Tibial nerve (tissue), 4 donors: ENCODE measurements around the gene SLC7A7. TPM values are rescaled to one million over a fixed set of nuclear protein-coding genes. Genes with fewer than 3 reads are reported as not detected.
"Not testable (repeated sequence)": the region's sequence is repeated elsewhere in the genome, so short reads cannot be mapped to it uniquely, and the experiment has no call there.

ENCODE experiments used
- DNase-seq, 2 donors: peaks; one replicate each; pipeline ENCODE4 v3.0.0-alpha.2; 2019; ENCODE audit warnings: low spot score in 2 of 2
- H3K27ac ChIP-seq, 4 donors: fragments of 200-600 bp; sonication (generic) in 3 of 4; one replicate each; pipeline ENCODE4 v1.5.1; 2017 to 2019; ENCODE audit warnings: mild to moderate bottlenecking in 1 of 4
- H3K27me3 ChIP-seq, 2 donors: fragments of 200-600 bp; sonication (generic) in 1 of 2; one replicate each; pipeline versions ENCODE4 v1.5.1 to v1.6.0; 2017 to 2019
- H3K36me3 ChIP-seq, 3 donors: fragments of 200-600 bp; sonication (generic); one replicate each; pipeline ENCODE4 v1.5.1; 2018 to 2019
- H3K4me1 ChIP-seq, 4 donors: fragments of 200-600 bp; sonication (generic) in 3 of 4; one replicate each; pipeline ENCODE4 v1.5.1; 2017 to 2019
- H3K4me3 ChIP-seq, 4 donors: fragments of 200-600 bp; sonication (generic) in 3 of 4; one replicate each; pipeline ENCODE4 v1.5.1; 2017 to 2019; ENCODE audit warnings: mild to moderate bottlenecking in 1 of 4, moderate library complexity in 1 of 4
- H3K9me3 ChIP-seq, 4 donors: fragments of 200-600 bp; sonication (generic) in 3 of 4; one replicate each; pipeline ENCODE4 v1.5.1; 2017 to 2019
- CTCF ChIP-seq, 5 experiments: fragments of 200-600 bp in 3 of 5; fragments of 450-650 bp in 2 of 5; sonication (generic) in 3 of 5; IDR thresholded peaks; one replicate each; pipeline ENCODE4 v1.5.1; 2016 to 2019; ENCODE audit warnings: antibody characterized with exemption in 5 of 5, mild to moderate bottlenecking in 3 of 5, moderate library complexity in 2 of 5
- EP300 ChIP-seq, 2 donors: sonication (generic); formaldehyde crosslinking; IDR thresholded peaks; one replicate each; pipeline ENCODE4 v1.6.1; 2017; ENCODE audit warnings: antibody characterized with exemption in 2 of 2, mild to moderate bottlenecking in 1 of 2
- POLR2A ChIP-seq, 2 donors: fragments of 450-650 bp; IDR thresholded peaks; one replicate each; pipeline ENCODE4 v1.6.1; 2017; ENCODE audit warnings: antibody characterized with exemption in 2 of 2, mild to moderate bottlenecking in 2 of 2, moderate library complexity in 2 of 2
- WGBS, 2 donors: methylation state at CpG; one replicate each; pipeline ENCODE4 v1.1.5; 2018; 5-methylcytosine and 5-hydroxymethylcytosine counted together
- total RNA-seq, 4 donors: library from RNA; depleted of rRNA; stranded (reverse); fragments of >200 nt; gene quantifications; one replicate each; pipeline ENCODE4 v1.1.0, GENCODE V29; 2016

Gene SLC7A7
- total RNA-seq, 4 donors from 2014 or later = 8.4 to 39.8 (median 19.0) TPM

- Histone ChIP-seq H3K9me3 (no peaks in the 10 kb centered on the region), H3K27me3 (no peaks in the 10 kb centered on the region), H3K27ac (peak within 1 kb of the TSS; percentile 96 to 100 (median 96)), H3K4me1 (peaks cover 0 to 41% (median 13%) of the 10 kb centered on the region in 4 donors), H3K4me3 (peak within 1 kb of the TSS; percentile 75 to 99 (median 82)), H3K36me3 (peaks cover 0 to 31% (median 14%) of the 10 kb centered on the region in 3 donors)
- DNase-seq = peak; percentile 80 to 88
- 1% methylated on average over 46 of the region's 46 CpGs for WGBS, 2 donors
- TF ChIP-seq POLR2A (IDR thresholded peaks at IDR 0.05) (peak; percentile 70 to 84), CTCF (IDR thresholded peaks at IDR 0.05) (peak; percentile 14 to 56 (median 41)), EP300 (IDR thresholded peaks at IDR 0.05) (peak in 1 of 2 donors; percentile 96)
These were observed 21.3 kb upstream of the SLC7A7 start, which contains the start of gene MMP14 for GRCh38 chr14:22836301-22837113. MMP14 (plus strand) TSS chr14:22836585; CDS start chr14:22836818, 233 bp downstream.

GRCh38 chr14:22835505-22835904, 20.3 kb upstream of the SLC7A7 start:
- H3K27ac ChIP-seq = peak overlapping the region in 3 of 4 donors; percentile 96 to 100 (median 97)
- 69 to 77% methylated on average over 3 of the region's 3 CpGs for WGBS, 2 donors

GRCh38 chr14:22830443-22831010, 15.3 kb upstream of the SLC7A7 start:
- WGBS, 2 donors = 22 to 25% methylated on average over 3 of the region's 3 CpGs

More at GRCh38 chr14:22835505-22835904, 20.3 kb upstream of the SLC7A7 start:
- Histone ChIP-seq H3K4me1 (peaks cover 0 to 34% (median 16%) of the 10 kb centered on the region in 4 donors), H3K27me3 (no peaks in the 10 kb centered on the region), H3K36me3 (peaks cover 0 to 25% (median 9%) of the 10 kb centered on the region in 3 donors), H3K4me3 (no peak overlapping the region), H3K9me3 (no peaks in the 10 kb centered on the region)
- TF ChIP-seq POLR2A (IDR thresholded peaks at IDR 0.05) (no peak), CTCF (IDR thresholded peaks at IDR 0.05) (no peak), EP300 (IDR thresholded peaks at IDR 0.05) (no peak)
- no peak for DNase-seq

GRCh38 chr14:22829661-22830442, 14.6 kb upstream of the SLC7A7 start, which contains the start of gene MRPL52:
MRPL52 (plus strand) TSS chr14:22829887; CDS start chr14:22829913, 26 bp downstream.
- H3K4me1 ChIP-seq = peaks cover 0 to 15% (median 7%) of the 10 kb centered on the region in 4 donors
- no peaks in the 10 kb centered on the region for H3K9me3 ChIP-seq
- H3K27ac ChIP-seq = peak within 1 kb of the TSS; percentile 65 to 84 (median 75)
- no peaks in the 10 kb centered on the region for H3K27me3 ChIP-seq
- peaks cover 0 to 25% (median 9%) of the 10 kb centered on the region in 3 donors for H3K36me3 ChIP-seq
- peak within 1 kb of the TSS; percentile 68 to 82 (median 74) for H3K4me3 ChIP-seq
- no peak for TF ChIP-seq POLR2A (IDR thresholded peaks at IDR 0.05)
- peak; percentile 71 to 75 for TF ChIP-seq EP300 (IDR thresholded peaks at IDR 0.05)
- 1 to 2% methylated on average over 31 to 37 of the region's 41 CpGs for WGBS, 2 donors
- DNase-seq = peak; percentile 80 to 85

More at GRCh38 chr14:22830443-22831010, 15.3 kb upstream of the SLC7A7 start:
- H3K4me3 ChIP-seq = peak overlapping the region; percentile 68 to 82 (median 74)
- peak overlapping the region in 2 of 4 donors; percentile 84 for H3K27ac ChIP-seq
- H3K36me3 ChIP-seq = peaks cover 0 to 25% (median 9%) of the 10 kb centered on the region in 3 donors
- H3K4me1 ChIP-seq = peaks cover 0 to 12% (median 7%) of the 10 kb centered on the region in 4 donors
- H3K27me3 ChIP-seq = no peaks in the 10 kb centered on the region
- TF ChIP-seq POLR2A (IDR thresholded peaks at IDR 0.05) (no peak), CTCF (IDR thresholded peaks at IDR 0.05) (no peak), EP300 (IDR thresholded peaks at IDR 0.05) (no peak)
- no peaks in the 10 kb centered on the region for H3K9me3 ChIP-seq
- no peak for DNase-seq

- peak overlapping the region; percentile 68 to 82 (median 74) for H3K4me3 ChIP-seq
- peaks cover 0 to 19% (median 9%) of the 10 kb centered on the region in 3 donors for H3K36me3 ChIP-seq
- peaks cover 0 to 17% (median 7%) of the 10 kb centered on the region in 4 donors for H3K4me1 ChIP-seq
- peak overlapping the region; percentile 49 to 84 (median 74) for H3K27ac ChIP-seq
- not testable (repeated sequence) for DNase-seq, H3K9me3 ChIP-seq, H3K27me3 ChIP-seq
- 81 to 83% methylated on average over 12 of the region's 12 CpGs for WGBS, 2 donors
These were observed 13.9 kb upstream of the SLC7A7 start for GRCh38 chr14:22829076-22829660.
